ENCODE results near the gene VWA3B.

VWA3B gene

GRCh38 chr2:98347298-98348065, 260.5 kb downstream of the VWA3B start:
- DNase-seq: peak in 1 of 2 experiments; percentile 39

GRCh38 chr2:98348066-98348561, 261.1 kb downstream of the VWA3B start:
- peak; percentile 86 to 95 for DNase-seq

- no peak for DNase-seq
Observed at GRCh38 chr2:98350411-98350810, 263.4 kb downstream of the VWA3B start.

- no peak for DNase-seq
Observed at GRCh38 chr2:98355881-98356280, 268.9 kb downstream of the VWA3B start.

GRCh38 chr2:98356729-98357128, 269.8 kb downstream of the VWA3B start:
- DNase-seq: no peak

GRCh38 chr2:98357849-98358248, 270.9 kb downstream of the VWA3B start:
- DNase-seq: no peak

GRCh38 chr2:98359986-98360385, 273.0 kb downstream of the VWA3B start:
- DNase-seq: no peak

Data from NCI-H524 (cell line).